ENCODE data around the gene RASL10A.

Gene RASL10A

GRCh38 chr22:29266564-29267461, 48.7 kb downstream of the RASL10A start:
- no peak for DNase-seq

DNA sequence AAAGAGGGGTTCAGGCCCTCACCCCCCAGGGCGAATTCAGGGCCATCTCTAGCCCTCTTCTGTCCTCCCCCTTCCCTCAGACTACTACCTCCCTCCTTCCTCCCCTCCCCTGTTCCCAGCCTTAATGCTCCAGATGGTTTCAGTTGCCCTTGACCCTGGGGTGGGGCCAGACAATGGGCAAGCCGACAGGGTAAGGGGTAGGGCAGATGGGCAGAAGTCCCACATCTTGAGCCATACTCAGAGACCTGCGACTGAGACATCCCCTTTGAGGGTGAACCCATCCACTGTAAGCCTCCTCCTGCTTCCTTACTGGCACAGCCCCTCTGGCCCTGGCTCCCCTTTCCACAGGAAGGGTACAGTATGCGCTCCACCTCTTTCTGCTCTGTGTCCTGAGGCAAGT, 49.6 kb downstream of the RASL10A start:
- DNase-seq = no peak

DNA sequence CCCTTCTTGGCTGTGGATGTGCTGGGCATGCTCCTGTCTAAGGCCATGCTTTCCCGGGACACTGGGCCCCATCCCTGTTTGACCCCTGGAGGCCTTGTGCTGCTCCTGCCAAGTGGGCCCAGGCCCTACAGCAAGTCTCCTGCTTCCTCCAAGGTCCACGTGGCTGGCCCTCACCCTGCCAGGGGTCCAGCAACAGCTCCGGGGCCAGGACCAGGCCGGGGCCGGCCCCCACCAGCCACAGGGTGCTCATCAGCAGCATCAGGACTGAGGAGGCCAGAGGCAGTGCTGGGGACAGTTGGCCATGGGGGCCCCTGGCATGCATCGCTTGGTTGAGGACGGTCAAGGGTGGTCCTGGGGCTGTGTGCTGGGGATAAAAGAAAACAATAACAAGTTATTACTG, 50.2 kb downstream of the RASL10A start:
- no peak for DNase-seq

DNA sequence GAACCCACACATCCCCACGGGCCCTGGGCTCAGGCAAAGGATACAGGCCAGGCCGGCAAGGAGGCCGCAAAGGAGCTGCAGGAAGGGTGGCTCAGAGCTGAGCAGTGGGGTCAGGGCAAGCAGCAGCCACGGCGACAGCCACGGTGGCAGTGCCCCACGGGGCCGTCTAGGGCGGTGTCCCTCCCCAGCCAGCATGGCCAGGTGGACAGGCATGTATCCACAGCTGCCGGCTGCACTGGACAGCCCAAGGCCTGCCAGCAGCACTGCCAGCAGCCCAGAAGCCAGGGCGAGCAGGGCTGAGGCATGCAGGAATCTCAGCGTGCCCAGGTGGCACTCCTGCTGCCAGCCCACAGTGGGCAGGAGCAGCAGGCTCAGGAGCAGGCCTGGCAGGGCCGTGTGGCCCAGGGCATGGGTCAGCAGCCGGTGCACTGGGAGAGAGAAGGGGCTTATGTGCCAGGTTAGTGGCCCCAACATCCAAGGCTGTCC, 51.7 kb downstream of the RASL10A start:
- no peak for DNase-seq
